GM18861 (cell line): Measurements from ENCODE around the gene MED16.
"Not testable (repeated sequence)": the region's sequence is repeated elsewhere in the genome, so short reads cannot be mapped to it uniquely, and the experiment has no call there.

Experiments
- ATAC-seq: cut with Tn5 transposase; IDR thresholded peaks from one replicate; pipeline ENCODE4 v1.9.1; 2021; ENCODE audit not compliant: unreplicated experiment

Gene MED16

DNA sequence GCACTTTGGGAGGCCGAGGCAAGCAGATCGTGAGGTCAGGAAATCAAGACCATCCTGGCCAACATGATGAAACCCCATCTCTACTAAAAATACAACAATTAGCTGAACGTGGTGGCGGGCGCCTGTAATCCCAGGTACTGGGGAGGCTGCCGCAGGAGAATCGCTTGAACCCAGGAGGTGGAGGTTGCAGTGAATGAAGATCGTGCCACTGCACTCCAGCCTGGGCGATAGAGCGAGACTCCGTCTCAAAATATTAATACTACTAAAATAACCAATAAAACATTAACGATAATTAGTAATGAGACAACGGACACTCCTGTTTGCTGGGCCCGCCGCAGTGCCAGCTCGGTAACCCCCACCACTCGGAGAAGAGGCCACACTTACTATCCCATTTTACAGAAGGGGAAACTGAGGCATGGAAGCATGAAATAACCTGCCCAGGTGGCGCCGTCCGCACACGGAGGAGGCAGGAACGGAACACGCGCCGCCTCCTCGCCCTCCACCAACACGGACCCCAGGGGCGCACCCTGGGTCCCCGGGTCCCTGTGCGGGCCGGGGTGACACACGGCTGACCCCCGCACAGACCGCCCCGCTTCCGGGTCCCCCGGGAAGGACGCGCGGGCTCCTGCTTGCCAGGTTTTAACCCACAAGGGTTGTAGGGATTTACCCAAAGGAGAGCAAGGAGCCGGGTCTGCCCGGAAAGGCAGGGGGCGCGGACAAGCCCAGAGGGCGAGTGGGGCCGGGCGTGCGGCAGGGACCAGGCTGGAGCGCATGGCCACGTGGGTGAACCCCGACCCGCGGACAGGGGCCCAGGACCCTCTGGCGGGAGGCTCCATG lies 18.4 kb upstream of the MED16 start:
- no peak for ATAC-seq

DNA sequence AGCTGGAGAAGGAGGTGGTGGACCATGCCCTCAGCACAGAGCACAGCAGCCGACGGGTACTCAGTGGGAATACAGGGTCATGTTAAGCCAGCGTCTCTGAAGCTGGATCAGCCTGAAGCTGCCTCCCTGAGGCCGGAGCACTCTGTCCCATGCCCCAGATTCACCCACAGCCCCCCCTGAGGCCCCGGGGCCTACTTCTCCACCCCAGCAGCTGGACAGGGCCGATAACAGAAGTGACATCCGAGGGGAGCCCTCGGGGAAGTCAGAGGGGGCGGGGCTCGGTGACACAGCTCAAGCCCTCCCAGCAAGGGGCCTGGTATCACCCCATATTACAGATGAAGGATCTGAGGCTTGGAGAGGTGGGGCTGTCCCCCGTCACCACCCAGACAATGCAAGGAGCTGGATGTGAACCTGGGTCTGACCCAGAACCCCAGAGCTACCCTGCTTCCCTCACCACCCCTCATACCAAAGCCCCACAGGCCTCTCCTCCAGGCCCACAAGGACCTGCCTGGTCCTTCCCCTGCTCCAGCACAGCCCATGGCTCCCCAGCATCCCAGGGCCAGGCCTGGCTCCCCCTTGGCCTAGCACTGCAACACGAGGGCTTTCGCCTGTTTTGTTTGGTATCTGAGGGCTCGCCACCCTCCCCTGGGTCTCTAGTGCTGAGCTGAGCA lies 14.3 kb upstream of the MED16 start:
- ATAC-seq: no peak

DNA sequence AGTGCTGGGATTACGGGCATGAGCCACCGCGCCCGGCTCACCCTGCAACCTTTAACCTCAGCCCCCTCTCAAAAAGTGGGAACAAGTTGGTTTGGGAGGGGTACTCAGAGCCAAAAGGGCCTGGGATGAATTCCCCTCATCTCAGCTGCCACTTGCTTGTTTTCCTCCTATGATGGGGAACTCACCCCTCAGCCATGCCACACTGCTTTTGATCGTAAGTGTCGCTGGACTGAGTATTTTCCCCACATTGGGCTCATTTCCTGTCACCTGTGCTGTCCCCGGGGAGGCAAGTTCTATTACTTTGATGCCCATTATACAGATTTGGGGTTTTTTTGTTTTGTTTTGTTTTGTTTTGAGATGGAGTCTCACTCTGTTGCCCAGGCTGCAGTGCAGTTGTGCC lies 13.5 kb upstream of the MED16 start:
- no peak for ATAC-seq

DNA sequence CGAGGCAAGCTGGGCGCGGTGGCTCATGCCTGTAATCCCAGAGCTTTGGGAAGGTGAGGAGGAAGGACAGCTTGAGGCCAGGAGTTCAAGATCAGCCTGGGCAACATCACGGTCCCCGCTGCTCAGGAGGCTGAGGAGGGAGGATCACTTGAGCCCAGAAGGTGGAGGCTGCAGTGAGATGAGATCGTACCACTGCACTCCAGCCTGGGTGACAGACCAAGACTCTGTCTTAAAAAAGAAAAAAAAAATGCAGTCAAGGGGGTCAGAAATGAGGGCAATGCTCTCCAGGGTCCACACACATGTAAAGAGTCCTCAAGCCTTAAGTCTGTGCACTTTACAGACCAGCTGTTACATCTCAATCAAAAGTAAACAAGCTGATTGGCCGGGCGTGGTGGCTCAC lies 11.6 kb upstream of the MED16 start:
- no peak for ATAC-seq

GRCh38 chr19:903266-903797 lies 10.3 kb upstream of the MED16 start:
- ATAC-seq: no peak

DNA sequence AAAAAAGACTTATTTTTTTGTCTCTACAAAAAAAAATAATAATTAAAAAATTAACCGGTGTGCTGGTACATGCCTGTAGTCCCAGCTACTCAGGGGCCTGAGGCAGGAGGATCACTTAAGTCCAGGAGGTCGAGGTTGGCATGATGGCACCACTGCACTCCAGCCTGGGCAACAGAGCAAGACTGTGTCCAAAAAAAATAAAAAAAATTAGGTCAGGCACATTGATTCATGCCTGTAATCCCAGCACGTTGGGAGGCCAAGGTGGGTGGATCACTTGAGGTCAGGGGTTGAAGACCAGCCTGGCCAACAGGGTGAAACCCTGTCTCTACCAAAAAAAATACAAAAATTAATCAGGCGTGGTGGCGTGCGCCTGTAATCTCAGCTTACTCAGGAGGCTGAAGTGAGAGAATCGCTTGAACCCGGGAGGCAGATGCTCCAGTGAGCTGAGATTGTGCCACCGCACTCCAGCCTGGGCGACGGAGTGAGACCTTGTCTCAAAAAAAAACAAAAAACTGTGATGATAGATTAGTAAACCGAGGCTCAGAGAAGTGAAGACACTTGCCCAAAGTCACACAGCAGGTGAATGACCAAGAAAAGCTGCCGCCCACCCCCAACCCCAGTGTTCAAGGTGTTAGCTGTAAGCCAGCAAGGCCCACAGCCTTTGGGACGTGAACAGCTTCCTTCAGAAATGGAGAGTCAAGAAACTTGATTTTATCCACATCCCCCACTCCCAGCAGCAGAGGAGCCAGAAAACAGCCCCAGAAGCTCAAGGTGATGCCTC lies 9.6 kb upstream of the MED16 start:
- ATAC-seq: no peak

- ATAC-seq: no peak
These were observed 9.0 kb upstream of the MED16 start for GRCh38 chr19:902093-902370.

DNA sequence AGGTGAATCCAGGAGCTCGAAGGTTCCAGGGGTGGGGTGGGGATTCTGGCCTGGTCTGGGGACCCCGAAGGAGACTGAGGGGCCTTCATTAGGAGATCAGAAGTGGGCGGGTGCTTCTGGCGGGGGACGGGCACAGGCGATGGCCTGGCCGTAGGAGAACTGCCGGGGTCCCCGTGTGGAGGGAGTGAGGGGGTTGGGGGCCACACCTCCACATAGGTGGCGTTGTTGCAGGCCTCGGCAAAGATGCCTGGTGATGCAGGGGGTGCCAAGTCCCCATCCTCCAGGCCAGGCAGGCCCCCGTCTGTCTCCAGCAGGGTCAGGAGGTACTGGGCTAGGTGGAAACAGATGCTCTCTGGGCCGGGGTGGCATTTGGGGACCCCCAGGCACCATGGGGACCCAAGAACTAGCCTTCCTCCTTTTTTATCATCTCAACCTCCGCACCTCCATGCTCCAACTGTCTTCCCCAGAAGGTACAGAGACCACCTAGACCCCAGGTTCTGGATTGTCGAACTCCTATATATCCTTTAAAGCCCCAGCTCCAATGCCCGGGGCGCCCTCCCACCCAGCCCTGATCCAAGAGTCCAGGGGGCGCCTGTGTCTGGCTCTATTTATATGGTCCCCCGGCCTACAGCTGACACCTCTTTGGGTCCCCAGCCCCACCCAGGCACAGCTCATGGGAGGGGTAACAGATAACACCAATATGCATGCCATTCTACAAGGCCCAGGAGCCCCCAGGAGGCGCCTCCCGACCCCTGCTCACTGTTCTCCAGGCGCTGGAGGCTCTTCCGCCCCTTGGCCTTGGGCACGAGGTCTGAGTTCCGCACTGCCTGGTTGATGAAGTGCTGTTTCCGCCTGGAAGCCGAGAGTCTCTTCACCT lies 8.5 kb upstream of the MED16 start:
- no peak for ATAC-seq

DNA sequence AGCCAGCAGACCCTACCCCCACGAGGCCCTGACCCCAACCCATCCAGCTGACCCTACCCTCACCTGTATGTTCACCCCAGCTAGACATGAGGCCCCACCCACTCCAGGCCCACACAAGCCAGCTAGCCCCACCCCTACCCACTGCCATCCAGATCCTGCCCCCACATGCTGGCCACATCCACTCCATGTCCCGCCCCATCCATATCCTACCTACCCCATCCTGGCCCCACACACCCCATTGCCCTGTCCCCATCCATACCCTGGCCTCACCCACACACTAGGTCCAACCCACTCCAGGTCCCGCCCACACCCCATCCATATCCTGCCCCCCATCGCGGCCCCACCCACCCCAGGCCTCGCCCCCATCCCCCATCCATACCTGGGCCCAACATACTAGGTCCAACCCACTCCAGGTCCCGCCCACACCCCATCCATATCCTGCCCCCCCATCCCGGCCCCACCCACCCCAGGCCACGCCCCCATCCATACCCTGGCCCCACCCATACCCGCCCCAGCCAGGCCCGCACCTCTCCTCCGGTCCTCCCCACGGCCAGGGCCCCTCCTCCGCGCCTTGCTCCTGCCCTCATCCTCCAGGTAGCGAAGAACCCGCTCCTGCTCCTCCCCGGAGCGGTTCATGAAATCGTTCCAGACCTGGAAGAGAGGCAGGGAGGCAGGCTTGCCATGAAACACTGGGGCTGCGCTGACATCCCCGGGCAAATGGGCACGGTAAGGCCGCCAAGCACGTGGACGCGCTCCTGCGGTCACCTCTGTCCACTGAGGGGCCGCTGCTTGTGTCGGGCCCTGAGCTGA lies 7.5 kb upstream of the MED16 start:
- no peak for ATAC-seq

- no peak for ATAC-seq
These were observed 7.0 kb upstream of the MED16 start for GRCh38 chr19:900043-900301.

DNA sequence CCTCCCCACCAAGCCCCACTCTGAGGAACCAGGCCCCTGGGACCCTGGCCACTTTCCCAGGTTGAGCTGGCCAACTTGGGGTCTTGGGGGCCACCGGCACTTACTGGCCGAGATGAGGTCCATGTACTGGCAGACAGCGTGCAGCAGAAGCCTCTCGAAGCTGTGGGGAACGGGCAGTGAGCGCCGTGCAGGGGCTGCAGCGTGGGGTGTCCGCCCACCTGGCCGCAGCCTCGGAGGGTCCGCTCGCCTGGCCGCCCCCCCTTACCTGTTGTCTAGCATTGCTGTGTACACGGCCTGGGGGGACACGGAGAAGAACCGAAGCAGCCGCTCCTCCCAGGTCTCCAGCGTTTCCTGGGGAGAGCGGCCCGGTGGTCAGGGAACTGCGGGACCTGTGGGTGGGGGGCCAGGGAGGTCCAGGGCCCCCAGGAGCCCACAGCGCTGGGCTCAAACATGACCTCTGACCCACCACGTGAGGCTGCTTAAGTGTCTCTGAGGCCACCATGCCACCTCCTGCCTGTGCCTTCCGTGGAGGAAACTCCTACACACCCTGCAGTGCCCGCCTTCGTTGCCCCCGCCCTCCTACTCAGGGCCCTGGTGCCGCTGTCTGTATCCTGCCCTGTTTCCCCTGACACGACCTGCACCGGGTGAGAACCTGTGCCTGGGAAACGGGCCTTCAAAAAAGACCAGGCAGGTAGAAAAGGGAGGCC lies 6.5 kb upstream of the MED16 start:
- ATAC-seq: no peak

- ATAC-seq: no peak
These were observed 5.7 kb upstream of the MED16 start for GRCh38 chr19:898663-899062.

- ATAC-seq: no peak
These were observed 4.6 kb upstream of the MED16 start for GRCh38 chr19:897442-898039.

GRCh38 chr19:896999-897398 lies 4.0 kb upstream of the MED16 start:
- ATAC-seq: no peak

DNA sequence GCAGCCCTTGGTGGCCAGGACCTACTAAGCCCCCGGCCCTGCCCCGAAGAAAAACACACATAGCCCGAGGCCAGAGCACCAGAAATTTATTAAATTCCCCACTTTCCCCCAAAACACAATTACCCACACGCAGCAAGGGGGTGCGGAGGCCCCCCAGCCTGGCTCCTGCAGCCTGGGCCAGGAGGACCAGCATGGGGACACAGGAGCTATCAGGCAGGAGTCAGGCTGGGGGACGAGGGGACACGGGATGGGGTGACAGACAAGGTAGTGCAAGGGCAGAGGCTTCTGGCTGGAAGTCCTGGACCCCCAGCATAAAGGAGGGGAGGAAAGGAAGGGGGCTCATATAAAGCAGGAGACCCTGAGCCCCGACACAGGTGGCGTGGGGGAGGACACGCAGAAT lies 3.4 kb upstream of the MED16 start:
- no peak for ATAC-seq

DNA sequence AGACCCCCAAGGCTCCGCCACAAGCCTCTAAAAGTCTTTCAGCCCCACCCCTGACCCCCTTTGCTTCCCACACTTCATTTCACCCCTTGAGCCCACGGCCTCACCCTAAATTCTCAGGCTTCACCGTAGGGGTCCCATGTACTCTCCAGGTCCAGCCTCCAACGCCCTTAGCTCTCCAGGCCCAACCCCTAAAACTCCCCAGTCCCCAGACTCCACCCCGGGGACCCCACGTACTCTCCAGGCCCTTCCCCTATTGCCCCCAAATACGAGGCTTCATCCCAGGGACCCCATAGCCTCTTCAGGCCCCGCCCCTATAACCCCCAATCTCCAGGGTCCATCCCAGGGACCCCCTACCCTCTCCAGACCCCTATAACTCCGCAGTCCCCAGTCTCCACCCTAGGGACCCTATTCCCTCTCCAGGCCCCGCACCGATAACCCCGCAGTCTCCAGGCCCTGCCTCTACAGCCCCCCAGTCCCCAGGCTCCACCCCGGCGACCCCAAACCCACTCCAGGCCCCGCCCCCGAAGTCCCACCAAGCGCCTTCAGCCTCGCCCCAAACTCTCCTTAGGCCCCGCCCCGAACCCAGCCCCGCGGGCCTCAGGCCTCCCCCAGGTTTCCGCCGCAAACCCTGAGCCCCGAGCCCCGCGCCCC lies 619 bp downstream of the MED16 start:
- no peak for ATAC-seq

DNA sequence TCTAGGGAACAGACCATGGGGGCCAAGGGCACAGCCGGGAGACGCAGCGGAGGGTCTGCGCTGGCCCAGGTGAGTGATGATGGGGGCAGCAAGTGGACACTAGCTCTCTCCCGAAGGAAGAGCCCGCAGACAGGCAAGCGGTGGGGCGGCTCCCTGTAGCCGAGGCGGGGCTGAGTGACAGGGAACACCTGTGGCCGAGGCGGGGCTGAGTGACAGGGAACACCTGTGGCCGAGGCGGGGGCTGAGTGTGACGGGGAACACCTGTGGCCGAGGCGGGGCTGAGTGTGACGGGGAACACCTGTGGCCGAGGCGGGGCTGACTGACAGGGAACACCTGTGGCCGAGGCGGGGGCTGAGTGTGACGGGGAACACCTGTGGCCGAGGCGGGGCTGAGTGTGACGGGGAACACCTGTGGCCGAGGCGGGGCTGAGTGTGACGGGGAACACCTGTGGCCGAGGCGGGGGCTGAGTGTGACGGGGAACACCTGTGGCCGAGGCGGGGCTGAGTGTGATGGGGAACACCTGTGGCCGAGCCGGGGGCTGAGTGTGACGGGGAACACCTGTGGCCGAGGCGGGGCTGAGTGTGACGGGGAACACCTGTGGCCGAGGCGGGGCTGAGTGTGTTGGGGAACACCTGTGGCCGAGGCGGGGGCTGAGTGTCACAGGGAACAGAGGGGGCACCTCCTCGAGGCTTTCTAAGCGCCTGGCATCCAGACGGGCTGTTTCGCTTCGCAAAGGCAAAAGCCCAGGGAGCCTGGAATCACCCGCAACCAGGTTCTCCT lies 1.4 kb downstream of the MED16 start:
- not testable (repeated sequence) for ATAC-seq

DNA sequence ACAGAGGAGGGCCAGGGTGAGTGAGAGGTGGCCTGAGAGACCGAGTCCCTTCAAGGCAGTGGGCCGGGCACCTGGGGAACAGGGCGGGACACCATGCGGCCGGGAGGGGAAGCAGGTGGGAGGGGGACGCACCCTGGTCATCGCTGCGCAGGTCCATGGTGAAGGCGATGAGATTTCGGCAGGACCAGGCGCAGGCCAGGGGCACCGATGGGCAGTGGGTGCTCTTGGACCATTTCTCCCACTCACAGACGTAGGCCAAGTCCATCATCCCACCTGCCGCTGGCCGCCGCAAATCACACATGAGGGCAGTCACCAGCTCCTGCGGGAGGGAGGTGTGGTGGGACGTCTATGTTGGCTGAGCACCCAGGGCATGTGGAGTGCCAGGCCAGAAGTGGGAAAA lies 2.2 kb downstream of the MED16 start:
- no peak for ATAC-seq
